Limb (tissue), 2 donors: ENCODE results near the gene ARHGAP35.
"Not testable (repeated sequence)": the region's sequence is repeated elsewhere in the genome, so short reads cannot be mapped to it uniquely, and the experiment has no call there.

Experiments used
- DNase-seq, 2 donors: peaks; one replicate each; pipeline ENCODE4 v3.0.0-alpha.2; 2016; ENCODE audit errors: extremely low spot score in 2 of 2

Gene ARHGAP35

GRCh38 chr19:46842791-46843190 lies 18.0 kb upstream of the ARHGAP35 start:
- no peak for DNase-seq

GRCh38 chr19:46844067-46844489 lies 16.7 kb upstream of the ARHGAP35 start:
- DNase-seq: no peak

GRCh38 chr19:46845959-46846459 lies 14.8 kb upstream of the ARHGAP35 start:
- DNase-seq: no peak

- DNase-seq: no peak
Observed at GRCh38 chr19:46847528-46847927, 13.3 kb upstream of the ARHGAP35 start.

- no peak for DNase-seq
Observed at GRCh38 chr19:46848389-46848788, 12.4 kb upstream of the ARHGAP35 start.

- DNase-seq: no peak
Observed at GRCh38 chr19:46849610-46850009, 11.2 kb upstream of the ARHGAP35 start.

GRCh38 chr19:46850228-46851203 lies 10.3 kb upstream of the ARHGAP35 start, which contains the start of gene AP2S1:
Gene AP2S1, minus strand, starts transcription at chr19:46850846. Its CDS starts 80 bp downstream, at chr19:46850766.
- DNase-seq: peak; percentile 98 to 99

GRCh38 chr19:46852830-46853229 lies 8.0 kb upstream of the ARHGAP35 start:
- DNase-seq: no peak

- DNase-seq: not testable (repeated sequence)
Observed at GRCh38 chr19:46854698-46855097, 6.1 kb upstream of the ARHGAP35 start.

- peak; percentile 94 to 97 for DNase-seq
Observed at GRCh38 chr19:46856062-46857022, 4.5 kb upstream of the ARHGAP35 start.

- DNase-seq: peak in 1 of 2 donors; percentile 61
Observed at GRCh38 chr19:46859637-46860124, 1.1 kb upstream of the ARHGAP35 start.

GRCh38 chr19:46860125-46860845 lies 512 bp upstream of the ARHGAP35 start:
- DNase-seq: peak; percentile 98

GRCh38 chr19:46861691-46862502 lies 1.1 kb downstream of the ARHGAP35 start:
- no peak for DNase-seq

- no peak for DNase-seq
Observed at GRCh38 chr19:46862503-46862834, 1.7 kb downstream of the ARHGAP35 start.

GRCh38 chr19:46862974-46863632 lies 2.3 kb downstream of the ARHGAP35 start:
- DNase-seq: no peak

- no peak for DNase-seq
Observed at GRCh38 chr19:46863818-46864629, 3.2 kb downstream of the ARHGAP35 start.

GRCh38 chr19:46866407-46867136 lies 5.8 kb downstream of the ARHGAP35 start:
- DNase-seq: no peak

GRCh38 chr19:46867170-46867569 lies 6.4 kb downstream of the ARHGAP35 start:
- DNase-seq: no peak
